ENCODE results near the gene CDR2L.

- TF ChIP-seq CTCF (IDR thresholded peaks at IDR 0.05 in 4 of 5, conservative IDR thresholded peaks at IDR 0.05 in 1 of 5) = no peak
- no peak for TF ChIP-seq POLR2A (IDR thresholded peaks at IDR 0.05)
Measured at GRCh38 chr17:75004371-75004770, 16.9 kb downstream of the CDR2L start.

All from gastrocnemius medialis (tissue), 4 donors.